ENCODE results near the gene CLIC1.

The CLIC1 gene

DNA sequence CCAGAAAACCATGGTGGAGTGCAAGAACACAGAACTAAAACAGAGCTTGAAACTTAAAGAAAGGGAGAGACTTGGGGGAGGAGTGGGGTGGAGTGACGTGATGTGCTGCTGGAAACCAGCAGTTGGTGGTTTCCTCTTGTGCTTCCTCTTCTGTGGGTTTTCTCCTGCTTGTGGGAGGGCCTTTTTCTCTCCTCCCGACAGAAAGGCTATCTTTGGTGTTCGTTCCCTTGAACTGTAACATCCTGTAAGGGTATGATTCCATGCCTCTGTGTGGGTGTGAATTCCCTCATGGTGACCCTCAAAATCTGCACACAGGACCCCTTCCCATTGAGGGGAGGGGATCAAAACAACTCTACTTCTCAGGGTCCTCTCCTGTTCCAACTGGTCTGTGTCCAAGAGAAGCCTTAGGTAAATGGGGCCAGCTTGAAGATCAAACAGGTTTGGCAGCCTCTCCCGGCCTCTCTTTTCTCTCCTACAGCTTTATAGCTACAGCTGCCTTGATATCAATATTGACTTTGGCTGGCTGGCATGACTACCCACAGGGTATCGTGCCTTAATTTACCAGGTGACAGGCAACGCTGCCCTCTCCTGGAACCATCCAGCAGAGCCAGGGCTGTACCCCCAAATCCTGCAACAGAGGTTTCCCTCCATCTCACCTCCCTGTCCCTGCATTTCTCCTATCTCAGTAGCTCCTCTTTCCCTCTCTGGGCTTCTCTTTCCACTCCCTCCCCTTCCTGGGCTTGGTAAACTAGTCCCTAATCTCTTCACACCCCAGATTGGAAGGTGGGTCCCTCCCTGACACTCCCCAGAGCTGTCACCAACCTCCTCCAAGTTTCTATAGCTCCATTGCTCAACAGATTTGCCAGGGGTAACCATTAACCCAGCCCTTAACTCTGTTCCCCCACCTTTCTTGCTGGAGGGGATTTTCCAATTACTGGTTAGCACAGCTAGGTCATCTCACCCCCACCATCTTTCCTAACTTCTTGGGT is 2.0 kb upstream of the CLIC1 start:
- peak; percentile 82 for DNase-seq (ENCODE audit: low read depth)

DNA sequence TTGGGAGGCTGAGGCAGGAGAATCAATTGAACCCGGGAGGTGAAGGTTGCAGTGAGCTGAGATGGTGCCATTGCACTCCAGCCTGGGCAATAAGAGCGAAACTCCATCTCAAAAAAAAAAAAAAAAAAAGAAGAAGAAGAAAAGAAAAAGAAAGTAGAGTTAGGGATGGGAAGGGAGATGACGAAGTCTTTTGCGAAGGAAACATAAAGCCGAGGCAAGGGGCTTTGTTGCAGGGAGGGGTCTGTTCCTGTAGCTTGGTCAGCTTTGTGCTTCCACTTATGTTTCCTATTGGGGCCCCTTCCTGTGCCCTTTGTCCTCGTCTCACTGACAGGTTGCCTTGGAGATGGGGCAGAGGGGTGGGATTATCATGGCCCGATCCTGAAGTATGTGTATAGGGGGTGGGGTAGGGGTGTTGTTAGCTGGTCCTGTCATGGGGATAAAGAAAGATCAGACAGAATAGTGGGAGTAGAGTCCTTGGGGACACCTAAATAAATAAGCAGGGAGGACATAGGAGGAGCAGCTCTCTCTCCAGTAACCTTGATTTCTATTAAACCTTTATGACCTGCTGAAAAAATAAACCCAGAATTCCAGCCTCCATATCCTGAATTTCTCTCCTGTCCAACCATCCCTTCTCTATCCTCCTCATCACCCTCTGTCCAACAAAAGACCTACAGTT is 1.1 kb upstream of the CLIC1 start:
- DNase-seq (ENCODE audit: low read depth) = no peak

DNA sequence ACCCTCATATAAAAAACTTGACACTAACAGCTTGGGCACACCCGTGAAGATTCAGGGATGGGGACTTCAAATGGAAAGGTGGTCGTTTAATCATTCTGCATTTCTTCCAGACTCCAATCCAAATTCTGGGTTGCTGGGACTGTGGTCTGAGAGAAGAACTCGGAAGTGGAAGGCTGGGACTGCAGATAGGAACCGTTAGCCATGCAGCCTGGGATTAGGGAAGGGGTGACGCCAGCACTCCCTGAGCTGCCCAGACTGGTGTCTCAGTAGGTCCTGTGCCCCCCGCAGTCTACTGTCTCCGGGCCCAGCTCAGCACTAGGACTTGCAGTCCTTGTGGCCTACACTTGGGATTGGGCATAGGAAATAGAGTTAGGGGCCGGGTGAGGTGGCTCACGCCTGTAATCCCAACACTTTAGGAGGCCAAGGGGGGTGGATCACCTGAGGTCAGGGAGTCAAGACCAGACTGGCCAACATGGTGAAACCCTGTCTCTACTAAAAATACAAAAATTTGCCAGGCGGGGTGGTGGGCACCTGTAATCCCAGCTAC is 511 bp upstream of the CLIC1 start:
- DNase-seq (ENCODE audit: low read depth) = no peak

DNA sequence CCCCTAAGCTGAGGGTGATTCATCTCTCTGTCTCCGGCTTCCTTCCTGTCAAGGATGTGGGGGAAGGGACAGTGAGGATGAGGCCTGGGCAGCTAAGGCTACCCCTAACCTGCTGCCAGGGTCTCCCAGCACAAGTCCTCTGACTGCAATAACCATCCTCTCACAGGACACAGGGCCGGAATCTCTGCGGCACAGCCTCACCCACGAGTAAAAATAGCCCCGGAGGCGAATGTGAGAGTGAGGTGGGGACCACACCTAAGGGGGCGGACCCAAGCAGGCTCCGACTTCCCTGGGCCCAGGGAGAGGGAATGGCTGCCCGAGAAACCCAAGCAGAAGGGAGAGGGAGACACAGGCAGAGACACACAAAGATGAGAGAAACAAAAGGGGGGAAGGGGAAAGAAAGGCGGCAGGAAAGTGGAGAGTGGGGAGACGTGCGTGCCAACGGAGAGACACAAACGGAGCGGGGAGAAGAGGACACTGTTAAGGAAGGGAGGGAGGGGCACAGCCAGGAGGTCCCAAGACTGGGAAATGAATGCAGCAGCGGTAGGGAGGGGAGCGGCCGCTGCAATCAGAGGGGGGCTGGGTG is 1.4 kb downstream of the CLIC1 start:
- peak; percentile 48 for DNase-seq (ENCODE audit: low read depth)

DNA sequence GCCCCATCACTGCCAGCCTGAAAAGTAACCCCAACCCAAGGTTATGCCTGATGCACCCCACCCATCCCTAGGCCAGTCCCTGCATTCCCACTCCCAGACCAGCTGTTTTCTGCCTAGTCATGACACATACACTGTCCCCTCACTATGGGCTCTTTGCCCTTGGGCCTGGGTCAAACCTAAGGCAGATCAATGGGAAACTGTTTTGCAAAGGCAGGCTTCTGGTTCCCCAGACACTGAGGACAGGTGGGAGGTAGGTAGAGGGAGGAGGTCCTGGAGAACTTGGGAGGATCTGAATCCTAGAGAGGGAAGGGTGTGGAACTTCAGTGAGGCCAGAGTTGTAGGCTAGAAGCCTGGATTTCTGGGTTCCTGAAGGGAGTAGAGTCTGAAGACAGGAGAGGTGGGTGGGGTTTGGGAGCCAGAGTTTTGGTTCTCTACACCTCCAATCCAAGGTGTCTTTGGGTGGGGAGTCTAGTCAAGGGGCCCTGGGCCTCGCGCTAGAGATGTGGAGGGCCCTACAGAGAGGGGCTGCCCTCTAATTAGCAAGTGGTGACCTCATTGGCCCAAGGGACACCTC is 2.0 kb downstream of the CLIC1 start:
- no peak for DNase-seq (ENCODE audit: low read depth)

DNA sequence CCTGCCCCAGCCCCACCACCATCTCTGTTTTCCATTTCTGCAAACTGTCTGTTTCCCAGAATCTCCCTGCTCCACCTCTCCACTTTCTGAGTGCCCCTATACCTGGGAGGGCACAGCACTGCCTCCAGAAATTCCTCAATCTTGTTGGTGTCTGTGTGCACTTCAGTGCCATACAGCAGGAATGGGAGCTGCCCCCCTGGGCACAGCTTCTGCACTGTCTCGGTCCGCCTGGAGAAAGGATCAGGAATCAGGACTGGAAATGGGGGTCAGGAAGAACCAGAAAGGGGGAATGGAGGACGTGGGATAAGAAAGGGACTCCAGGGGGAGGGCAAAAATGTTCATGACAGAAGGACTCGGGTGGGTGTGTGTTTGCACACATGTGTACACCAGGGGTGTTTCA is 2.6 kb downstream of the CLIC1 start:
- DNase-seq (ENCODE audit: low read depth) = no peak

- DNase-seq (ENCODE audit: low read depth) = no peak
Observed at GRCh38 chr6:31732029-31732428, 4.3 kb downstream of the CLIC1 start.

DNA sequence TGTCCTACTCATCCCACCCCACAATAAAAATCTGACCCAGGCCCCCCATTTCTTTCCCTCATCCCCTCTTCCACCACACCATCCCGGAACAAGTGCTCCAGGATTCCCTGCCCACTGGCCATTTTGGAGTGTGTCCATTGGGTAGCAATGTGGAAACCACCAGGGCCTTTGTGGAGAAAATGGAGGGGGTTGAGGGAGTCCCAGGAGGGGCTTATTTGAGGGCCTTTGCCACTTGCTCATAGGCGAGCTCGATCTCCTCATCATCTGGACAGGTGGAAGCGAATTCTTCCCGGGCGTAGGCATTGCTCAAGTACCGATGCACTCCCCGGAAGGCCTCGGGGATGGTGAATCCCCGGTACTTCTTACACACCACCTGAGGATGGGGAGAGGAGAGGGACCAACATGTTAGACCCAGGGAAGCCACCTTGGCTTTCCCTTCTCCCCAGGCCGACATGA is 5.7 kb downstream of the CLIC1 start:
- no peak for DNase-seq (ENCODE audit: low read depth)

DNA sequence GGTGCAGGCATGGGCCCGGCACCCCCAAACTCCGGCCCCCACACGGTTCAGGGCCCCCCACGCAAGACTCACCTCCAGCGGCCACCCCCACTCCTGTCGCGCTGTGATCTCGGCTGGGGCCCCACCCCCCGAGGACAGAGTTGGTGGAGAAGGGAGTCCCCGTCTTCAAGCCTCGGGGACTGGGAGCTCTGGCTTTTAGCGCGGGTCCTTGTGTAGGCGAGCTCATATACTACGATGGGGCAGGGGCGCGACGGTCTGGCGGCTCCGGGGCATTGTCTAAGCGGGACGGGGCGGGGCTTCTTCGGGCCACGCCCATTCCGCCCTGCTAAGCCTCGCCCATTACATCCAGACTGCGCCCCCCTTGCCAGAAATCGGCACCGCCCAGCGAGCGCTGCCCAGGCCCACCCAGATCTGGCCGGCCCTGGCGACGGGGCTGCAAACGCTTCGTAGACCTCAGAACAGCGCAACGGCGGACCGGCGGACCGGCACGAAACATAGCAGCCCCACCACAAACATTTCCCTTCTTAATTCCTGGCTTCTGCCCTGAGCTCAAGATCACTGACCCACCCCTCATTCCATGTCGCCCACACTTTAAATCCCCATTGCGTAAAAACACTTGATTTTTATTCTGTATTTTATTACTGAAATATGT is 6.2 kb downstream of the CLIC1 start:
- peak; percentile 82 for DNase-seq (ENCODE audit: low read depth)

DNA sequence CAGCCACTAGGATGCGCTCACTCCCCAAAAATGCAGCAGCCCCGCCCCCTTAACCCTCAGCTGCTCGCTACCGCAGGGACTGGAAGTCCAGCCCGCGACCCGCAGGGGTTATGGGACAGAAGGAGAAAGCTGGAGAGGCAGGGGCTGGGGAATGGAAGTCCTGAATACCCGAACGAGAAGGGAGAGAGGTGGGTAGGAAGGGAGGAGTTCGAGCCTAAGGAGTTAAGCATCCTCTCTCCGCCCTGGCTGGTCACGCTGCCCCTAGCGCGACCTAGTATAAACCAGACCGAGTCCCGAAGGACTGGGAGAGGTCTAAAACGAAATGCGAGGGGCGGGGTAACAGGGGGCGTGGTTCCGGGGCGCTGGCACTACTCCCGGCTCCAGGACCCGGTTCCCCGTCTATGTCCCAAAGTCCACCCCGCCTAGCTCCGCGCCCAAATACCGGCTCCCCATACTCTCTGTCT is 6.8 kb downstream of the CLIC1 start:
- DNase-seq (ENCODE audit: low read depth) = peak; percentile 92

GRCh38 chr6:31728767-31729514 is 7.4 kb downstream of the CLIC1 start, which contains the start of gene DDAH2:
Gene DDAH2, minus strand, starts transcription at chr6:31729299. Its CDS starts 138 bp downstream, at chr6:31729161.
- DNase-seq (ENCODE audit: low read depth) = no peak

DNA sequence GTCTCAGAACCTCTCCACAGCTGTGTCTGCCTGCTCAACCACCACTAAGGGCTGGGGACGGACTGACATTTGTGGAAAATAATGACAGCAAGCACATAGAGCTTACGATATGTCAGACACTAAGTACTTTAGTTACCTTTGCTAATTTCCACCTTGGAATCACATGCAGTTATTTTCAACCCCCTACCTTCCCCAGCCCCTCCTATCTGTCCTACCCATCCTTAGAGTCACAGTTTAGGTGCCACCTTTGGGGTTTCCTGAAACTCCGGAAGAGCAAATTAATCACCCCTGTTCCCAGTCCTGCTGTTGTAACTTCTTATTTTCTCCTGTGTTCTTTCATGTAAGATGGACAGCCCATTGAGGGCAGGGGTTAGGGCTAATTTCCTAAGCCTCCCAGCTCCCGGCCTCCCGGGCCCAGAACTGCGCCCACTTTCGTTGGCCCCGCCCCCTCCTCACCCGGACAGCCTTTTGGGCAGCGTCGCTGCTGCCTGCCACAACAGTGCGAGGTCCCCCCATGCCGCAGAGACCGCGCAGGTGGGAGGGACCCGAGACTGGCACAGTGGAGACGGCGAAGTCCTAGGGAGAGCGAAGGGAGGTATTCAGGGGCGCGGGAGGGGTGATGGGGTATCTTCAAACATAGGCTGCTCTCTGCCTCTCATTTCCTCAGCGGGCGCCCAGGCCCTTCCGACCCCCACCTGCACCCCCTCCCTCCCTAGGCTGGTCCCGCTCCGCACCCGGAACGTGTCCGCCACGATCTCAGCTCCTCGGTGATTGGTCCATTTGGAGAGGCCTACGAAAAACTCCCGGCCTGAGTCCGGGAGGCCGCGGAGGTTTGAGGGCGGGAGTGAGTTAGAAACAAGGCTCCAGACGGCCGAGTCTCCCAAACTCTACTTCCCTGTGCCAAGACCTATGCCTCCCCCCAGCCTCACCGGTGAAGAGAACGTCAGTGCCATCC is 8.3 kb downstream of the CLIC1 start:
- DNase-seq (ENCODE audit: low read depth) = no peak

DNA sequence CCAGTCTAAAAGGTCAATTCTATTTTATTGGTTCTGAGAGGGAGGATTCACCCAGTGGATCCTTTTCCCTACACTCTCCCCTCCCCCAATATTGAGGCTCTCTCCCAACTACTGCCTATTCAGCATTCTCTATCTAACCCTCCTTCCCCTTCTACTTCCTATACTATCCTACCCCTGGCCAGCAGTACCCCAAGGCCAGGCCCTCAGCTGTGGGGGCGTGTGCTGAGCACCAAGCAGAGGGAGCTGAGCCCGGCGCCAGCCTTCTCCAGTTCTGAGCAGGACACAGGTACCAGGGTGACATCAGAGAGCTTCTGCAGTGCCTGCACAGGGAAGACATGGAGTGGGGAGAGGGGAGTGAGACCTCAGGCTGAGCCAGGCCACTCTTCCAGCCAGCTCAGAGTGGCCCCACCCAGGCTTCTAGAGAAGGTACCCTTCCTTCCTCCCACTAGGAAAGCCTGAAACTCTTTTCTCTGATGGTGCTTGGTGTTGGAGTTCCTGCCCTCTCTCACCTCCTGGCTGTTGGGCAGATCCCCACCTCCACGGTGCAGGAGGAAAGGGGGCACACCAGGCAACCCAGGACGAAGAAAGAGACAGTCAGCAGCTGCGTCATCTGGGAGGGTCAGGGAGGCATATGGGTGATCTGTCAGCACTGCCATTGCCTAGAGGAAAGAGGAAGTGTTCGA is 9.2 kb downstream of the CLIC1 start:
- no peak for DNase-seq (ENCODE audit: low read depth)

GRCh38 chr6:31725502-31726350 is 10.6 kb downstream of the CLIC1 start:
- no peak for DNase-seq (ENCODE audit: low read depth)

DNA sequence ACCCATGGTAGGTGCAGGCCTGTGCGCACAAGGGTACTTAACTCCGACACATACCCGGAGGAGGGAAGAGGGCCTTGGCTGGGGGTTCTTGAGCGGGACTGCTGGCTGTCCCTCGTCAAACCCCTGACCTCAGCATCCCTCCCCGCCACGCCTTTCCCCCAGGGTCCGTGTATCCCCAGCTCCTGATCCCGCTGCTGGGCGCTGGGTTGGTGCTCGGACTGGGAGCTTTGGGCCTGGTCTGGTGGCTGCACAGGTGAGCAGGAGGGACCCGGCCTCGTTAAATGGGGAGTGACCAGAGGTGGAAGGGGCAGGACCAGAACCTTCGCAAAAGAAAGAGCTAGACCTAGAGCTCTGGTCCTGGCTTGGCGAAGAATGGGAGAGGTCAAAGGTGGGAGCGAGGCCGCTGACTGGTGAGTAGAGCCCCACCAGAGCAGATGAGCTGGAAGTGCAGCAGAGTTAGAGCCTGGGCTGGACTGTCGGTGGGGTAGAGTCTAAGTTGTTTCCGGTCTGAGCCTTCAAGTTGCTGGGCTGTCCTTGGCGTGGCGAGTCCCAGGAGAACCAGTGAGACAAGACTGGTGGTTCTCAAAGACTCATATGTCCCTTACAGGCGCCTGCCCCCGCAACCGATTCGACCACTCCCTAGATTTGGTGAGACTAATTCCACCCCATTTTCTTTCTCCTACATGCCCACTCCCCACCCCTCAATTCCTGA is 12.2 kb downstream of the CLIC1 start:
- no peak for DNase-seq (ENCODE audit: low read depth)

DNA sequence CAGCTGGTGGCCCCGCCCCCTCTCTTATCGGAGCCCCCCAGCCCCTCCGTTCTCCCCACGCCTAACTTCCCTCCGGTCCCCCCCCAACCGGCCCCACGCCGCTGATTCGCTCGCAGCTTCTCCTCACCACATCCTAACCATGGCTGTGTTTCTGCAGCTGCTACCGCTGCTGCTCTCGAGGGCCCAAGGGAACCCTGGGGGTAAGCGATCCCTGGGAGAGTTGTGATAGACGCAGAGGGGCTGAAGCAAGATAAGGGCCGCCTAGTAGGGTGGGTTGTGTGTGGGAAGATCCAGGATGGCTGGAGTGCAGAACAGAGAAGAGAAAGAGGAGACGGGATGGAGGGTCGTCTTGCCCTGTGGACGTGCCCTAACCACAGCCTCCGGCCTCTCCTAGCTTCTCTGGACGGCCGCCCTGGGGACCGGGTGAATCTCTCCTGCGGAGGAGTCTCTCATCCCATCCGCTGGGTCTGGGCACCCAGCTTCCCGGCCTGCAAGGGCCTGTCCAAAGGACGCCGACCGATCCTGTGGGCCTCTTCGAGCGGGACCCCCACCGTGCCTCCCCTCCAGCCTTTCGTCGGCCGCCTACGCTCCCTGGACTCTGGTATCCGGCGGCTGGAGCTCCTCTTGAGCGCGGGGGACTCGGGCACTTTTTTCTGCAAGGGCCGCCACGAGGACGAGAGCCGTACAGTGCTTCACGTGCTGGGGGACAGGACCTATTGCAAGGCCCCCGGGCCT is 12.9 kb downstream of the CLIC1 start, which contains the start of gene MPIG6B:
TSS of gene MPIG6B (plus strand) at position 129 of the 735 bp plus-strand sequence. CDS start at position 140, 11 bp downstream.
- DNase-seq (ENCODE audit: low read depth) = no peak
